OCI-LY3 (cell line): Measurements from ENCODE around the gene MFSD6L.

ENCODE experiments used
- H2AFZ ChIP-seq: fragments of 200-600, 300-600 bp; shearing (Covaris generic); 2 replicates; pipeline ENCODE4 v1.6.0; 2014; ENCODE audit warnings: antibody characterized with exemption, low read depth, low read length
- H3K27ac ChIP-seq: fragments of 200-600, 300-600 bp; sonication (generic); 2 replicates; pipeline ENCODE4 v1.5.1; 2014; ENCODE audit warnings: mild to moderate bottlenecking, low read length, moderate library complexity, mixed read lengths
- H3K27me3 ChIP-seq: fragments of 200-600, 300-600 bp; sonication (generic); 2 replicates; pipeline ENCODE4 v1.6.1; 2014; ENCODE audit warnings: low read depth, low read length, mixed read lengths
- H3K36me3 ChIP-seq: fragments of 200-600, 300-600 bp; sonication (generic); replicated peaks from 2 replicates; pipeline ENCODE3; 2014; ENCODE audit warnings: low read depth, low read length, mixed read lengths
- H3K4me1 ChIP-seq: fragments of 300-600, 200-600 bp; sonication (generic); 2 replicates; pipeline ENCODE4 v1.6.1; 2014; ENCODE audit warnings: low read length, mixed read lengths
- H3K4me2 ChIP-seq: fragments of 200-600, 300-600 bp; sonication (generic); 2 replicates; pipeline ENCODE4 v1.6.1; 2014; ENCODE audit warnings: low read length, mixed read lengths
- H3K4me3 ChIP-seq: fragments of 300-600, 200-600 bp; sonication (generic); 2 replicates; pipeline ENCODE4 v1.5.1; 2014; ENCODE audit warnings: antibody characterized with exemption, mild to moderate bottlenecking, low read length, moderate library complexity
- H3K79me2 ChIP-seq: fragments of 300-600, 200-600 bp; shearing (Covaris generic); 2 replicates; pipeline ENCODE4 v1.6.1; 2014; ENCODE audit warnings: mild to moderate bottlenecking, low read length, mixed read lengths
- H3K9ac ChIP-seq: fragments of 300-600, 200-600 bp; shearing (Covaris generic); 2 replicates; pipeline ENCODE4 v1.6.0; 2014; ENCODE audit warnings: mild to moderate bottlenecking, low read length, moderate library complexity
- H3K9me3 ChIP-seq: fragments of 200-600, 300-600 bp; shearing (Covaris generic); 2 replicates; pipeline ENCODE4 v1.6.1; 2014; ENCODE audit warnings: low read length, mixed read lengths; ENCODE audit not compliant: insufficient read depth
- H4K20me1 ChIP-seq: fragments of 200-600, 300-600 bp; sonication (generic); 2 replicates; pipeline ENCODE4 v1.6.1; 2016; ENCODE audit warnings: low read length, mixed read lengths; ENCODE audit not compliant: insufficient read depth
- EZH2phosphoT487 ChIP-seq: fragments of 200-600 bp; shearing (Covaris generic); IDR thresholded peaks from 2 replicates; pipeline ENCODE4 v1.6.1; 2018; ENCODE audit warnings: antibody characterized with exemption, mixed run types, low read depth
- TF ChIP-seq, protein P1 (sequence below): fragments of 200-600, 300-600 bp; sonication (generic); IDR thresholded peaks from 2 replicates; pipeline ENCODE4 v1.5.1; 2014; ENCODE audit warnings: antibody characterized with exemption, low read length, low read depth

The MFSD6L gene

DNA sequence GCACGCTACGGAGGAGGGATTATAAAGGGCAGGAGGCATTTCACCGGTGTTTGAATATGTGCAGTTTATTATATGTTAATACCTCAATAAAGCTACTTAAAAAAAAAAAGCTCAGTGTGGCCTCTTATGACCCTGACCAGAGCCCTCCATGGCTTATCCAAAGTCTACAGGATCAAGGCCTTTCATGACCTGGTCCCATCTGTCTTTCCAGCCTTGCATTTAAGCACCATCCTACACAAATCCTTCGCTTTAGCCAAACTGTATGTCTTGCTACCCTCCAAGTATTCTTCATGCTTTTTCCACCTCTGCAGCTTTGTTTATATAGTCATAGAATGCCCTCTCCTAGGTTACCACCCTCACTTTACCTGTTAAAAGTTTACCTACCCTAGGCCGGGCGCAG, 6.5 kb downstream of the MFSD6L start:
- no peaks in the 10 kb centered on the region for H3K27me3 ChIP-seq
- H3K36me3 ChIP-seq, result peaks cover 3% of the 10 kb centered on the region
- TF ChIP-seq, protein P1, sequence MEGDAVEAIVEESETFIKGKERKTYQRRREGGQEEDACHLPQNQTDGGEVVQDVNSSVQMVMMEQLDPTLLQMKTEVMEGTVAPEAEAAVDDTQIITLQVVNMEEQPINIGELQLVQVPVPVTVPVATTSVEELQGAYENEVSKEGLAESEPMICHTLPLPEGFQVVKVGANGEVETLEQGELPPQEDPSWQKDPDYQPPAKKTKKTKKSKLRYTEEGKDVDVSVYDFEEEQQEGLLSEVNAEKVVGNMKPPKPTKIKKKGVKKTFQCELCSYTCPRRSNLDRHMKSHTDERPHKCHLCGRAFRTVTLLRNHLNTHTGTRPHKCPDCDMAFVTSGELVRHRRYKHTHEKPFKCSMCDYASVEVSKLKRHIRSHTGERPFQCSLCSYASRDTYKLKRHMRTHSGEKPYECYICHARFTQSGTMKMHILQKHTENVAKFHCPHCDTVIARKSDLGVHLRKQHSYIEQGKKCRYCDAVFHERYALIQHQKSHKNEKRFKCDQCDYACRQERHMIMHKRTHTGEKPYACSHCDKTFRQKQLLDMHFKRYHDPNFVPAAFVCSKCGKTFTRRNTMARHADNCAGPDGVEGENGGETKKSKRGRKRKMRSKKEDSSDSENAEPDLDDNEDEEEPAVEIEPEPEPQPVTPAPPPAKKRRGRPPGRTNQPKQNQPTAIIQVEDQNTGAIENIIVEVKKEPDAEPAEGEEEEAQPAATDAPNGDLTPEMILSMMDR, result no peak
- TF ChIP-seq EZH2phosphoT487, result no peak

DNA sequence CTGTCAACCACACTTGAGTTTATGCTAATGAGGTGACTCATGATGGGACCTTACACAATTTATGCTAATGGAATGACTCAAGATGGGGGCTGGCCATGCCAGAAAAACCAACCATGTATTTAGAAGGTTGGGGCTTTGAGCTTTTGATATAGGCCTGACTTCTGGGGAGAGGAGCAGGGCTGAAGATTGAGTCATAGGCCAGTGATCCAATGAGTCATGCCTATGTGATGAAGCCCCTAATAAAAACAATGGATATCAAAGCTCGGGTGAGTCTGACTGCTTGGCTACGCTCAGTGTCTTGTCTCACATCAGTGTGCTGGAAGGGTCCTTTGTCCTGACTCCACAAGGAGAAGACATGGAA, 7.3 kb downstream of the MFSD6L start:
- H3K9ac ChIP-seq, result no peak overlapping the region
- no peaks in the 10 kb centered on the region for H3K9me3 ChIP-seq
- no peak overlapping the region for H3K27ac ChIP-seq
- H3K4me3 ChIP-seq, result no peak overlapping the region
- peaks cover 3% of the 10 kb centered on the region for H3K36me3 ChIP-seq
- H3K27me3 ChIP-seq, result no peaks in the 10 kb centered on the region
- H2AFZ ChIP-seq, result no peak overlapping the region
- no peaks in the 10 kb centered on the region for H3K79me2 ChIP-seq
- TF ChIP-seq, protein P1, result no peak
- no peak for TF ChIP-seq EZH2phosphoT487
- H4K20me1 ChIP-seq, result no peaks in the 10 kb centered on the region
- H3K4me1 ChIP-seq, result peaks cover 13% of the 10 kb centered on the region
- H3K4me2 ChIP-seq, result no peak overlapping the region

More for the DNA sequence above, 6.5 kb downstream of the MFSD6L start:
- H3K27ac ChIP-seq, result no peak overlapping the region
- H3K4me2 ChIP-seq, result no peak overlapping the region
- H3K79me2 ChIP-seq, result no peaks in the 10 kb centered on the region
- H3K9me3 ChIP-seq, result no peaks in the 10 kb centered on the region
- no peak overlapping the region for H2AFZ ChIP-seq
- H3K4me1 ChIP-seq, result peaks cover 13% of the 10 kb centered on the region
- H3K9ac ChIP-seq, result no peak overlapping the region
- no peak overlapping the region for H3K4me3 ChIP-seq
- no peaks in the 10 kb centered on the region for H4K20me1 ChIP-seq

DNA sequence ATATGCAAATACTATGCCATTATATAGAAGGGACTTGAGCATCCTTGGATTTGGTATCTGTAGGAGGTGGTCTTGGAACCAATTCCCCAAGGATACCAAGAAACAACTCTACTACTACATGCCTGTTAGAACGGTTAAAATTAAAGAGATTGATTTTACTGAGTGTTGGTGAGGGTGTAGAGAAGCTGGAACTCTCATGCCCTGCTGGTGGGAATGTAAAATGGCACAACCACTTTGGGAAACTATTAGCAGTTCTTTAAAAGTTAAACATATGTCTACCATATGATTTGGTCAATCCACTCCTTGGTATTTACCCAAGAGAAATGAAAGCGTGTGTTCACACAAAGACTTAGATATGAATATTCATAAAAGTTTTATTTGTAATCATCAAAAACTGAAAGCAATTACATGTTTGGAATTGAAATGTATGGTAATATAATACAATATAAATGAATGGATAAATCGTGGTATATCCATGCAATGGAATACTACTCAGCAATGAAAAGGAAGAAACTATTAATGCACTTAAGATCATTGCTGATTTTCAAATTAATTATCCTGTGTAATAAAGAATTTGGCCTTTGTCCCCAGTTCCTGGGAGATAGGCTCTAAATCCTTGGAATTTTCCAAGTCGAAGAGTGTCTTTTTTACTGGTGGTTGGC, 7.8 kb downstream of the MFSD6L start:
- Histone ChIP-seq H3K27ac (no peak overlapping the region), H3K36me3 (peaks cover 3% of the 10 kb centered on the region), H3K27me3 (no peaks in the 10 kb centered on the region), H3K4me1 (peaks cover 13% of the 10 kb centered on the region), H3K9ac (no peak overlapping the region), H3K4me3 (no peak overlapping the region), H3K79me2 (no peaks in the 10 kb centered on the region), H4K20me1 (no peaks in the 10 kb centered on the region), H3K9me3 (no peaks in the 10 kb centered on the region), H2AFZ (no peak overlapping the region), H3K4me2 (no peak overlapping the region)
- TF ChIP-seq, protein P1, result no peak
- no peak for TF ChIP-seq EZH2phosphoT487

DNA sequence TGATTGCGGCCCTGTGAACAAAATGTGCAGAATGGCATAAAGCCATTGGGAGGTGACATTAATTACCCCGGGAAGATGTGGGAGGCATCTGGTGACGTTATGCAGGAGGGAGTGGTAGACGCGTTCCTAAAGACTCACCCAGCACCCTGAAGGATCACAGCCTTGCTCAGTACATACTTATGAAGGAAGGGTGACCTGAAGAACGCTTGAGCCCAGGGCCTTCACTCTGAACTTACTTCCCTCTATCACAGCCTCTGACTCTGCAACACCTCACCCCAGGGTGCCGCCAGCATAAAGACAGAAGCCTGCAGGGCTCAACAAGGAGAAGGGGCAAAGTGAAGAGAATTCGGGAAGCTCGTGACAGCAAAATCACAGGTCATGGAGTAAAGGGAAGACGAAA, 9.4 kb downstream of the MFSD6L start:
- H3K4me3 ChIP-seq, result no peak overlapping the region
- H3K4me1 ChIP-seq, result peaks cover 8% of the 10 kb centered on the region; the same call in 1 of the 2 replicates
- TF ChIP-seq, protein P1, result no peak
- TF ChIP-seq EZH2phosphoT487, result no peak

More for the DNA sequence above, 9.4 kb downstream of the MFSD6L start:
- no peaks in the 10 kb centered on the region for H3K9me3 ChIP-seq
- no peaks in the 10 kb centered on the region for H4K20me1 ChIP-seq
- H3K27ac ChIP-seq, result no peak overlapping the region
- H3K27me3 ChIP-seq, result no peaks in the 10 kb centered on the region
- H3K36me3 ChIP-seq, result peaks cover 3% of the 10 kb centered on the region
- H3K79me2 ChIP-seq, result no peaks in the 10 kb centered on the region
- no peak overlapping the region for H3K4me2 ChIP-seq
- no peak overlapping the region for H2AFZ ChIP-seq
- H3K9ac ChIP-seq, result no peak overlapping the region
